K562 (cell line): Measurements from ENCODE around the gene MEA1. TPM values are rescaled to one million over a fixed set of nuclear protein-coding genes. Genes with fewer than 3 reads are reported as not detected.

Source experiments
- ADNP ChIP-seq: fragments of 200-800 bp; sonication (Bioruptor generic); IDR thresholded peaks from 2 replicates; pipeline ENCODE4 v1.6.1; 2016; ENCODE audit warnings: missing genetic modification characterization, missing compliant biosample characterization
- AFF4 ChIP-seq: sonication (generic); formaldehyde crosslinking; IDR thresholded peaks from 2 replicates; pipeline ENCODE4 v1.8.0; 2023; ENCODE audit warnings: mild to moderate bottlenecking, missing genetic modification reagents
- E2F3 ChIP-seq: fragments of 250-450 bp; sonication (Bioruptor Pico); IDR thresholded peaks from 2 replicates; pipeline ENCODE4 v1.4.0; 2020; ENCODE audit warnings: mild to moderate bottlenecking
- HDAC6 ChIP-seq: IDR thresholded peaks from 2 replicates; pipeline ENCODE4 v1.6.1; 2012; ENCODE audit warnings: low read depth, mild to moderate bottlenecking, control low read depth, inconsistent platforms, low read length, moderate library complexity
- SAP30 ChIP-seq: fragments of 200-600 bp; sonication (generic); IDR thresholded peaks from 2 replicates; pipeline ENCODE4 v1.6.1; 2012; ENCODE audit warnings: borderline replicate concordance, low read depth, mild to moderate bottlenecking, moderate library complexity, low read length, control low read depth, inconsistent platforms; ENCODE audit not compliant: insufficient read depth, poor library complexity, severe bottlenecking
- SRSF9 ChIP-seq: fragments of 200-400 bp; formaldehyde crosslinking; IDR thresholded peaks from 2 replicates; pipeline ENCODE4 v1.6.1; 2017; ENCODE audit warnings: low read depth, low read length, borderline replicate concordance
- STAT5B ChIP-seq: fragments of 250-450 bp; sonication (Bioruptor Pico); IDR thresholded peaks from 2 replicates; pipeline ENCODE4 v1.8.0; 2021; ENCODE audit warnings: mild to moderate bottlenecking, inconsistent platforms
- ZFP36 ChIP-seq: fragments of 150-350 bp; IDR thresholded peaks from 2 replicates; pipeline ENCODE4 v1.6.1; 2018; ENCODE audit warnings: low read length, low read depth; ENCODE audit not compliant: partially characterized antibody
- ZKSCAN1 ChIP-seq: fragments of 150-350 bp; IDR thresholded peaks from 2 replicates; pipeline ENCODE4 v1.6.1; 2016; ENCODE audit warnings: low read depth, low read length
- ZNF263 ChIP-seq: sonication (generic); formaldehyde crosslinking; IDR thresholded peaks from 2 replicates; pipeline ENCODE4 v1.8.0; 2022; ENCODE audit warnings: mild to moderate bottlenecking, missing genetic modification reagents, borderline replicate concordance
- ZNF318 ChIP-seq, 2 experiments: fragments of 450-650 bp; IDR thresholded peaks; 2 replicates each; pipeline ENCODE4 v1.6.1; 2016; ENCODE audit warnings: mild to moderate bottlenecking in 2 of 2, borderline replicate concordance in 1 of 2, low read depth in 1 of 2, moderate library complexity in 1 of 2
- polyA plus RNA-seq, 8 experiments: library from polyadenylated mRNA; depleted of rRNA in 4 of 8; stranded (reverse) in 5 of 8; unstranded in 3 of 8; fragments of >200 nt; fragmentation: Nextera tagmentation in 2 of 8; fragmentation: Illumina TruSeq in 1 of 8; extraction: Ambion mirVana in 2 of 8; extraction: Trizol in 1 of 8; gene quantifications; 2 replicates each; pipeline versions ENCODE4 v1.2.1 to v1.2.3, GENCODE V29; 2011 to 2014; ENCODE audit warnings: inconsistent platforms in 1 of 8, missing spikeins in 1 of 8
- total RNA-seq, 7 experiments: library from RNA; depleted of rRNA in 6 of 7; stranded (reverse); fragments of >200 nt in 6 of 7; fragmentation: Illumina TruSeq in 2 of 7; extraction: Trizol in 2 of 7; gene quantifications; 2 replicates each; pipeline versions ENCODE4 v1.2.1 to v1.2.3, GENCODE V29; 2011 to 2021; ENCODE audit warnings: low replicate concordance in 1 of 7

The MEA1 gene
- total and polyA plus RNA-seq, 9 of the 15 experiments (the other 6 are each of a cell fraction or from before 2014, with no cell fraction given): 86.8 to 210 (median 152) TPM

GRCh38 chr6:43009124-43009523, 4.6 kb downstream of the MEA1 start (continued):
- no peak for TF ChIP-seq ZNF318 (IDR thresholded peaks at IDR 0.05; ENCODE audit: borderline replicate concordance in 1 of 2, low read depth in 1 of 2)
- TF ChIP-seq HDAC6: no peak
- peak; percentile 54 for TF ChIP-seq ZNF263 (CRISPR knock-in tag)
- TF ChIP-seq STAT5B: no peak
- TF ChIP-seq E2F3: no peak
- TF ChIP-seq ADNP: no peak
- TF ChIP-seq SRSF9: no peak
- no peak for TF ChIP-seq AFF4 (CRISPR knock-in tag)
- no peak for TF ChIP-seq SAP30
- no peak for TF ChIP-seq ZFP36
- TF ChIP-seq ZKSCAN1: no peak
